ENCODE measurements around the gene TICAM2.

Gene TICAM2

DNA sequence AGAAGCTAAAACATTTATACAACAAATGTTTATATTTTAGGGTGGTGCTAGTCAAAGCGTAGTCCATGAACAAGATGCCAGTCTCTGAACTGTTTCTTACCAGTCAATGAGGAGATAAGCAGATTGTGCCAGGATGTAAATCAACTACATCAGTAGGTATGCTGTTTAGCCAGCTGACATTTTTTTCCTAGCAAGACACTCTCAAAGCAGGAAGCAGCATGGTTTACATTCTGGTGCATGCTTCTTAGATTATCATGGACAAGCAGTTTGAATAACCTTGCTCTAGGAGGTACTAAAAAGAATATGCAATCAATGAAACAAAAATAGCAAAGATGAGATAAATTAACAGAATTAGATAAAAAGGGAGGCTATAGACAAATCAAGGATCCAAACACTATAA is 17.0 kb downstream of the TICAM2 start:
- Histone ChIP-seq H3K9me3 (ENCODE audit: control insufficient read depth, low read length) (no peaks in the 10 kb centered on the region), H3K27me3 (ENCODE audit: control insufficient read depth, insufficient read depth, low read length) (no peaks in the 10 kb centered on the region), H3K4me3 (ENCODE audit: low read depth, low read length) (no peak overlapping the region), H3K36me3 (ENCODE audit: control insufficient read depth, insufficient read depth, low read length) (no peaks in the 10 kb centered on the region), H3K27ac (no peak overlapping the region), H2AFZ (no peak overlapping the region), H3K4me1 (no peaks in the 10 kb centered on the region), H3K9ac (no peak overlapping the region), H3K79me2 (no peaks in the 10 kb centered on the region), H3K4me2 (ENCODE audit: low read length) (no peak overlapping the region)
- TF ChIP-seq, protein P1, sequence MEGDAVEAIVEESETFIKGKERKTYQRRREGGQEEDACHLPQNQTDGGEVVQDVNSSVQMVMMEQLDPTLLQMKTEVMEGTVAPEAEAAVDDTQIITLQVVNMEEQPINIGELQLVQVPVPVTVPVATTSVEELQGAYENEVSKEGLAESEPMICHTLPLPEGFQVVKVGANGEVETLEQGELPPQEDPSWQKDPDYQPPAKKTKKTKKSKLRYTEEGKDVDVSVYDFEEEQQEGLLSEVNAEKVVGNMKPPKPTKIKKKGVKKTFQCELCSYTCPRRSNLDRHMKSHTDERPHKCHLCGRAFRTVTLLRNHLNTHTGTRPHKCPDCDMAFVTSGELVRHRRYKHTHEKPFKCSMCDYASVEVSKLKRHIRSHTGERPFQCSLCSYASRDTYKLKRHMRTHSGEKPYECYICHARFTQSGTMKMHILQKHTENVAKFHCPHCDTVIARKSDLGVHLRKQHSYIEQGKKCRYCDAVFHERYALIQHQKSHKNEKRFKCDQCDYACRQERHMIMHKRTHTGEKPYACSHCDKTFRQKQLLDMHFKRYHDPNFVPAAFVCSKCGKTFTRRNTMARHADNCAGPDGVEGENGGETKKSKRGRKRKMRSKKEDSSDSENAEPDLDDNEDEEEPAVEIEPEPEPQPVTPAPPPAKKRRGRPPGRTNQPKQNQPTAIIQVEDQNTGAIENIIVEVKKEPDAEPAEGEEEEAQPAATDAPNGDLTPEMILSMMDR (IDR thresholded peaks at IDR 0.05): no peak

DNA sequence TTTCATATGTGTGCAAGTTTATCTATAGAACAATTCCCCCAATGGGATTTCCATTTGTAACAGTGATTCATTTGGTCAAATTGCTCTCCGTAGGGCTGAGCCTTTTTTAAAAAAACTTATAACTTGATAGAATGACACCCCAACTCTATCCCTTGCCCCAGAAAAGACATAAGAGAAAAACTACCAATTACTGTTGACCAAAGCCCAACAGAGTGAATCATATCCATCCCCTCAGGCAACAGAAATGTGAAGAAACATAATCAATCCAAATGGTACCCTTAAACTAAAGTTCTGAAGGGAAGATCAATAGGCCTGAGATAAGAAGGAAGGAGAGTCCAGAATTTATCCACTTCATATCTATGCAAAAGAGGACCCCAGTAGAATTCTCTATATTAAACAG is 17.8 kb downstream of the TICAM2 start:
- no peak overlapping the region for H3K4me2 ChIP-seq (ENCODE audit: low read length)
- H3K9me3 ChIP-seq (ENCODE audit: control insufficient read depth, low read length): no peaks in the 10 kb centered on the region
- H3K4me1 ChIP-seq: no peaks in the 10 kb centered on the region
- no peak overlapping the region for H3K4me3 ChIP-seq (ENCODE audit: low read depth, low read length)
- no peak overlapping the region for H3K27ac ChIP-seq
- no peaks in the 10 kb centered on the region for H3K79me2 ChIP-seq
- no peaks in the 10 kb centered on the region for H3K27me3 ChIP-seq (ENCODE audit: control insufficient read depth, insufficient read depth, low read length)
- TF ChIP-seq, protein P1 (IDR thresholded peaks at IDR 0.05): no peak
- no peak overlapping the region for H2AFZ ChIP-seq
- no peak overlapping the region for H3K9ac ChIP-seq
- H3K36me3 ChIP-seq (ENCODE audit: control insufficient read depth, insufficient read depth, low read length): no peaks in the 10 kb centered on the region

DNA sequence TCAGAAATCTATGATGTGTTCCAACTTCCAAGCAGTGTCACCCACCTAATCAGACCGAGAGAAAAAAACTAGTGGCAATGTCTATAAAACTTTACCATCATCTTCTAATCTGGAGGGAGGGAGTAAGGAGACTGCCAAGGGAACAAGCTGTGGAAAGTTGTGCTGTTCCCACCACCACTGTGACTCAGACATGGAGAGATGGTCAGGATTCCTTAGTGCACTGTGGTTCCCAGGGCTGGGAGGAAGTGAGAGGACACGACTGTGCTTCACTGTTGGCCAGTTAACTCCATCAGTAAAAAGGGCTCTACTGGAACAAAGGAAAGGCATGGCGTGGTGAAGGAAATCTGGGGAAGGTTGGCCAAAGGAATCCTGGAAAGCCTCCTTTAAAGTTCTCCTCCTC is 18.8 kb downstream of the TICAM2 start:
- H3K4me2 ChIP-seq (ENCODE audit: low read length): no peak overlapping the region
- H3K4me3 ChIP-seq (ENCODE audit: low read depth, low read length): no peak overlapping the region
- H3K27me3 ChIP-seq (ENCODE audit: control insufficient read depth, insufficient read depth, low read length): no peaks in the 10 kb centered on the region
- TF ChIP-seq, protein P1 (IDR thresholded peaks at IDR 0.05): no peak
- H3K9ac ChIP-seq: no peak overlapping the region
- H2AFZ ChIP-seq: no peak overlapping the region
- no peaks in the 10 kb centered on the region for H3K9me3 ChIP-seq (ENCODE audit: control insufficient read depth, low read length)
- no peaks in the 10 kb centered on the region for H3K4me1 ChIP-seq
- no peak overlapping the region for H3K27ac ChIP-seq
- no peaks in the 10 kb centered on the region for H3K36me3 ChIP-seq (ENCODE audit: control insufficient read depth, insufficient read depth, low read length)
- no peaks in the 10 kb centered on the region for H3K79me2 ChIP-seq

DNA sequence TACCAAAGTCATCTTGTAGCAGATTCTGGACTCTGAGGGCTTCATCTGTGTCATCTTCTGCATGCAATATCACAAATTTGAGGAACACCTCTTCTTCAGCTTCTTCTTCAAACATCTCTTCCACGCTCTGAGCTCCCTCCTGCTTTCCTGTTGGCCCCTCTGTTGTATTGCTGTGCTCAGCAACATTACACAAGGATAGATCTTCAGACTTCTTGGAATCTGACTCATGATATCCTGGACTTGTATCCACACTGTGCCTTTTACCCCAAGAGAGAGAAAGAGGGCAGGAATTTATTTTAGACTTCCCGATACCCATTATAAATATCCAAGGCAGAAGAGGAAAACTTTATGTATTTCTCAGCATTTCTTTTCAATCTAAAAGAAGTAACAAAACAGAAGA is 21.3 kb downstream of the TICAM2 start:
- TF ChIP-seq, protein P1 (IDR thresholded peaks at IDR 0.05): no peak
- H3K79me2 ChIP-seq: no peaks in the 10 kb centered on the region
- H3K27me3 ChIP-seq (ENCODE audit: control insufficient read depth, insufficient read depth, low read length): no peaks in the 10 kb centered on the region
- H3K9ac ChIP-seq: no peak overlapping the region
- no peak overlapping the region for H3K27ac ChIP-seq
- H3K4me2 ChIP-seq (ENCODE audit: low read length): no peak overlapping the region
- H3K36me3 ChIP-seq (ENCODE audit: control insufficient read depth, insufficient read depth, low read length): no peaks in the 10 kb centered on the region
- H2AFZ ChIP-seq: no peak overlapping the region
- no peaks in the 10 kb centered on the region for H3K9me3 ChIP-seq (ENCODE audit: control insufficient read depth, low read length)
- H3K4me3 ChIP-seq (ENCODE audit: low read depth, low read length): no peak overlapping the region
- H3K4me1 ChIP-seq: no peaks in the 10 kb centered on the region

DNA sequence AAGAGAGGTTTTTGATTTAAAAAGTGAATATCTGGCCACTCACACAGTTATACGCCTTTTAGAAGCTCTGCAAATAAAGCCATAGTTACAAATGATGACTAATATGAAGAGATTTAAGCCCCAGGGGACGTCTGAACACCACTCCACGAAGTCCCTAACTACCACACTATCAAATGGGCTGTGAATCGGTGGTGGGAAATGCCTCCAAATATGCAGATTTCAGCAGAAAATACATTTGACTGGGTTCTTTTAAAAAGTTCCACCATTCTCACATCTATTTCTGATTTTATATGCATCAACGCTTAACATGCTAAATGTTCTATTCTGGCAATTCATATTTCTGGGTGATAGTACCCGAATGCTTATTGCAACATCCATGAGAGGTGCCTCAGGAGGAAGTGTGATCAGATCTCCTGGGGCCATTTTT is 22.5 kb downstream of the TICAM2 start:
- Histone ChIP-seq H3K79me2 (no peaks in the 10 kb centered on the region), H3K4me3 (ENCODE audit: low read depth, low read length) (no peak overlapping the region), H3K9ac (no peak overlapping the region), H3K27me3 (ENCODE audit: control insufficient read depth, insufficient read depth, low read length) (no peaks in the 10 kb centered on the region), H3K36me3 (ENCODE audit: control insufficient read depth, insufficient read depth, low read length) (no peaks in the 10 kb centered on the region), H3K9me3 (ENCODE audit: control insufficient read depth, low read length) (no peaks in the 10 kb centered on the region), H3K27ac (no peak overlapping the region), H3K4me2 (ENCODE audit: low read length) (no peak overlapping the region), H3K4me1 (no peaks in the 10 kb centered on the region), H2AFZ (no peak overlapping the region)
- TF ChIP-seq, protein P1 (IDR thresholded peaks at IDR 0.05): no peak
